Mesendoderm (in vitro differentiated cells): ENCODE measurements around the gene PTPN22.

Experiments
- DNase-seq: peaks from one replicate; pipeline ENCODE4 v3.0.0; 2013
- H2AK5ac ChIP-seq: 2 replicates; pipeline ENCODE4 v1.6.1; 2013; ENCODE audit warnings: low read length, inconsistent platforms
- H2BK120ac ChIP-seq: 2 replicates; pipeline ENCODE4 v1.6.1; 2013; ENCODE audit warnings: low read depth, mild to moderate bottlenecking, low read length, moderate library complexity, mixed read lengths
- H2BK15ac ChIP-seq: replicated peaks from 2 replicates; pipeline ENCODE4 v1.6.1; 2013; ENCODE audit warnings: low read depth, mild to moderate bottlenecking, moderate library complexity
- H2BK5ac ChIP-seq: 2 replicates; pipeline ENCODE4 v1.6.1; 2013; ENCODE audit warnings: low read length, inconsistent platforms
- H3K18ac ChIP-seq: 2 replicates; pipeline ENCODE4 v1.6.1; 2013; ENCODE audit warnings: mild to moderate bottlenecking, low read length, mixed read lengths
- H3K23ac ChIP-seq: one replicate; pipeline ENCODE4 v1.6.1; 2013; ENCODE audit warnings: low read length
- H3K27ac ChIP-seq: 2 replicates; pipeline ENCODE4 v1.5.1; 2013; ENCODE audit warnings: low read depth, mild to moderate bottlenecking, inconsistent platforms, low read length, moderate library complexity
- H3K27me3 ChIP-seq: 2 replicates; pipeline ENCODE4 v1.6.1; 2013; ENCODE audit warnings: low read length, control low read depth, mild to moderate bottlenecking, inconsistent platforms; ENCODE audit not compliant: insufficient read depth, poor library complexity
- H3K36me3 ChIP-seq: 2 replicates; pipeline ENCODE4 v1.6.1; 2013; ENCODE audit warnings: low read length, inconsistent platforms; ENCODE audit not compliant: control insufficient read depth, insufficient read depth
- H3K4ac ChIP-seq: one replicate; pipeline ENCODE4 v1.6.1; 2013; ENCODE audit warnings: low read depth, mild to moderate bottlenecking, low read length, moderate library complexity
- H3K4me1 ChIP-seq: 2 replicates; pipeline ENCODE4 v1.6.1; 2013; ENCODE audit warnings: low read depth, low read length, inconsistent platforms; ENCODE audit not compliant: control insufficient read depth
- H3K4me2 ChIP-seq: 2 replicates; pipeline ENCODE4 v1.6.1; 2013; ENCODE audit warnings: low read length
- H3K4me3 ChIP-seq: 2 replicates; pipeline ENCODE4 v1.5.1; 2013; ENCODE audit warnings: mild to moderate bottlenecking, low read length
- H3K56ac ChIP-seq: one replicate; pipeline ENCODE4 v1.6.1; 2013; ENCODE audit warnings: low read length
- H3K79me1 ChIP-seq: 2 replicates; pipeline ENCODE4 v1.6.1; 2013; ENCODE audit warnings: low read length, inconsistent platforms
- H3K79me2 ChIP-seq: 2 replicates; pipeline ENCODE4 v1.6.1; 2013; ENCODE audit warnings: mild to moderate bottlenecking, low read length; ENCODE audit not compliant: control insufficient read depth, insufficient read depth
- H3K9ac ChIP-seq: 2 replicates; pipeline ENCODE4 v1.6.1; 2013; ENCODE audit warnings: low read length, inconsistent platforms
- H4K5ac ChIP-seq: one replicate; pipeline ENCODE4 v1.6.1; 2013; ENCODE audit warnings: low read length
- H4K8ac ChIP-seq: one replicate; pipeline ENCODE4 v1.6.1; 2013; ENCODE audit warnings: low read depth, mild to moderate bottlenecking, control low read depth, low read length, moderate library complexity
- WGBS: extraction: QIAGEN DNeasy Blood & Tissue Kit; methylation state at CpG from one replicate; pipeline ENCODE4 v1.1.7; 2013; ENCODE audit warnings: low lambda C conversion rate, missing lambda C conversion rate; ENCODE audit not compliant: insufficient coverage; ENCODE audit errors: extremely low coverage; 5-methylcytosine and 5-hydroxymethylcytosine counted together

PTPN22 gene

DNA sequence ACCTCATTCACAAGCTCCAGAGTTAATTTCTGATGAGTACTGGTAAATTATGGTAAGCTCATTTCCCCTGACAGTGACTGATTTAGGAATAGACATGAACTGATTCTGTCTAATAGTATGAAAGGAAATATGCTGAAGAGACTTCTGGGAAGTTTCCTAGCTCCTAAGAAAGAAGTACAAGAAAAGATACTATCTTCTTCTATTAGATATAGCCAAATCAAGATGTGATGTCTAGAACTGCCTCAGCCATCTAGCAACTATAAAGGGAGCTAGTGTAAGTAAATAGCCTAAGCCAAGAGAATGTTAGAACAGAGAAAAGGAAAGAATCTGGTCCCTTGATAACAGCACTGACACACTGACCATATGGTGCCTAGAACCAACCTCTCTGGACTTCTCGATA is 101.5 kb downstream of the PTPN22 start:
- H2BK120ac ChIP-seq: no peak overlapping the region
- no peaks in the 10 kb centered on the region for H3K79me1 ChIP-seq
- no peak overlapping the region for H3K18ac ChIP-seq
- WGBS: no CpG with 5 or more reads among the region's 1 CpG
- H3K23ac ChIP-seq: no peak overlapping the region
- H4K8ac ChIP-seq: no peak overlapping the region
- DNase-seq: no peak
- peaks cover 2% of the 10 kb centered on the region for H3K36me3 ChIP-seq
- no peaks in the 10 kb centered on the region for H3K79me2 ChIP-seq
- no peak overlapping the region for H3K4me3 ChIP-seq
- no peak overlapping the region for H3K4ac ChIP-seq
- no peaks in the 10 kb centered on the region for H3K4me1 ChIP-seq
- H3K56ac ChIP-seq: no peak overlapping the region
- H3K27ac ChIP-seq: no peak overlapping the region
- no peak overlapping the region for H4K5ac ChIP-seq
- no peak overlapping the region for H3K9ac ChIP-seq
- H2BK5ac ChIP-seq: no peak overlapping the region
- H3K27me3 ChIP-seq: no peaks in the 10 kb centered on the region
- no peak overlapping the region for H2BK15ac ChIP-seq
- no peak overlapping the region for H2AK5ac ChIP-seq
- no peak overlapping the region for H3K4me2 ChIP-seq

DNA sequence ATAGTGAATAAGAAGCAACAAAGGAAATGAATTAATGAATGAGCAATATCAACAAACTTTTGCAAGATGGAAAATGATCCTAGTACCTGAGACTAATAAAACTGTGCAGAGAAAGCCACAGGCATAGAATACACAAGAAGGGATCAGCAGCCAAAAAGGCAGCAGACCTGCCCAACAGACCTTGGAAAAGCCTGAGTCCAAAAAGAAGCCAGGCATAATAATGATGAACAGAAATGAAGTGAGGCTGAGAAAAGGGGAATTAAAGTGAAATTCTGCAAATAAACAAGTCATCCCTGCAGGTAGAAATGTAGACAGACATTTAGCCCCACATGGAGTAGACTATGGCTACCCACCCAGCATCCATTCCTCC is 101.9 kb downstream of the PTPN22 start:
- Histone ChIP-seq H2BK5ac (no peak overlapping the region), H3K27me3 (no peaks in the 10 kb centered on the region), H3K4ac (no peak overlapping the region), H4K8ac (no peak overlapping the region), H3K56ac (no peak overlapping the region), H3K36me3 (peaks cover 2% of the 10 kb centered on the region), H3K27ac (no peak overlapping the region), H4K5ac (no peak overlapping the region), H2BK15ac (no peak overlapping the region), H3K79me1 (no peaks in the 10 kb centered on the region), H3K18ac (no peak overlapping the region), H2BK120ac (no peak overlapping the region), H3K4me2 (no peak overlapping the region), H3K4me1 (no peaks in the 10 kb centered on the region), H2AK5ac (no peak overlapping the region), H3K79me2 (no peaks in the 10 kb centered on the region), H3K23ac (no peak overlapping the region), H3K4me3 (no peak overlapping the region), H3K9ac (no peak overlapping the region)
- DNase-seq: no peak

DNA sequence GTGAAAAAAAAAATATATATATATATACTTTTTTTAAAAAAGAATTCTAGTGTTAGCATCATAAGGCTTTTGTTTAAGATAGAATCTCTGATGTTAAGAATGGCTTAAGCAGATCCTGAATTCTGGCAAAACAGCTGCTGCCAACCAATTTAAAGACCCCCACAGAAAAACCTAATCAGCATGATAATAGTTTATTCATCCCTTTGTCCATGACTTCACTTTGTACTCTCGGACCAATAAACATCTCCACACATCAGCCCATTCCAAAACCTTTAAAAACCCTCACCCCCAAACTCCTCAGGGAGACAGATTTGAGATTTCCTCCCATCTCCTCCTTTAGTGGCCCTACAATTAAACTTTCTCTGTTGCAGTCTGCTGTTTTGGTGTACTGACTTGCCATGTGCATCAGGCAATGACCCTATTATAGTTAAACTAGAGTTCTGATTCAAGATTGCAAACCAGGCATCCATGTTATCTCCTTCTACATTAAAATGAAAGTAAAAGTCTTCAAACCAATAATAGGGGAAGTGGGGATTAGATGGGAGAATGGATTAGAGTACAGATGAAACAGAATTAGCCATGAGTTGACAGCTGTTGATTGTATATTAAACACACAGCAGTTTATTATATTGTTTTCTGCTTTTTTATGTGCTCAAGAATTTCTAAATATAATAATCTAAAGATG is 102.5 kb downstream of the PTPN22 start:
- Histone ChIP-seq H3K56ac (no peak overlapping the region), H3K4me3 (no peak overlapping the region), H3K18ac (no peak overlapping the region), H3K4ac (no peak overlapping the region), H4K5ac (no peak overlapping the region), H3K79me2 (no peaks in the 10 kb centered on the region), H4K8ac (no peak overlapping the region), H2AK5ac (no peak overlapping the region), H2BK5ac (no peak overlapping the region), H3K79me1 (no peaks in the 10 kb centered on the region), H3K36me3 (peaks cover 2% of the 10 kb centered on the region), H3K4me2 (no peak overlapping the region), H3K27ac (no peak overlapping the region), H3K23ac (no peak overlapping the region), H2BK120ac (no peak overlapping the region), H3K4me1 (no peaks in the 10 kb centered on the region), H3K27me3 (no peaks in the 10 kb centered on the region), H2BK15ac (no peak overlapping the region), H3K9ac (no peak overlapping the region)
- no CpG with 5 or more reads among the region's 1 CpG for WGBS
- DNase-seq: no peak

- Histone ChIP-seq H3K4ac (no peak overlapping the region), H3K4me2 (no peak overlapping the region), H3K27me3 (no peaks in the 10 kb centered on the region), H2BK5ac (no peak overlapping the region), H3K27ac (no peak overlapping the region), H3K79me1 (no peaks in the 10 kb centered on the region), H3K36me3 (peaks cover 2% of the 10 kb centered on the region), H3K4me3 (no peak overlapping the region), H3K4me1 (no peaks in the 10 kb centered on the region), H3K18ac (no peak overlapping the region), H3K56ac (no peak overlapping the region), H2AK5ac (no peak overlapping the region), H4K8ac (no peak overlapping the region), H3K79me2 (no peaks in the 10 kb centered on the region), H4K5ac (no peak overlapping the region), H3K9ac (no peak overlapping the region), H2BK15ac (no peak overlapping the region), H2BK120ac (no peak overlapping the region), H3K23ac (no peak overlapping the region)
- no peak for DNase-seq
- no CpG with 5 or more reads among the region's 2 CpGs for WGBS
Observed at GRCh38 chr1:113765306-113766230, 105.9 kb downstream of the PTPN22 start.
